DND-41 (cell line): ENCODE measurements around the gene NR1H3.

ENCODE experiments used
- ATAC-seq: fragments of 200-7000 bp; cut with Tn5 transposase; 3 replicates; pipeline ENCODE4 v1.9.1; 2021; ENCODE audit warnings: low read depth; ENCODE audit not compliant: insufficient read depth
- DNase-seq: peaks from one replicate; pipeline ENCODE4 v3.0.0-alpha.2; 2020
- H2AFZ ChIP-seq: 2 replicates; pipeline ENCODE4 v1.6.0; 2012; ENCODE audit warnings: low read depth, low read length
- H3K27ac ChIP-seq: 2 replicates; pipeline ENCODE4 v1.5.1; 2012; ENCODE audit warnings: low read length, inconsistent platforms
- H3K27me3 ChIP-seq: fragments of 200-600 bp; sonication (generic); 2 replicates; pipeline ENCODE4 v1.6.0; 2012; ENCODE audit warnings: low read length, mild to moderate bottlenecking, inconsistent platforms; ENCODE audit not compliant: insufficient read depth, poor library complexity
- H3K36me3 ChIP-seq: 2 replicates; pipeline ENCODE4 v1.5.1; 2012; ENCODE audit warnings: low read length, inconsistent platforms; ENCODE audit not compliant: insufficient read depth
- H3K4me1 ChIP-seq: 2 replicates; pipeline ENCODE4 v1.5.1; 2012; ENCODE audit warnings: mild to moderate bottlenecking, low read length; ENCODE audit not compliant: insufficient read depth
- H3K4me2 ChIP-seq: 2 replicates; pipeline ENCODE4 v1.6.0; 2012; ENCODE audit warnings: mild to moderate bottlenecking, moderate library complexity, low read length, inconsistent platforms; ENCODE audit not compliant: insufficient read depth
- H3K4me3 ChIP-seq, 2 experiments: fragments of 200-600 bp in 1 of 2; shearing (Covaris generic) in 1 of 2; 2 replicates each; pipeline ENCODE4 v1.5.1; 2012 to 2016; ENCODE audit warnings: inconsistent platforms in 2 of 2, low read length in 2 of 2, mild to moderate bottlenecking in 2 of 2, low read depth in 1 of 2, moderate library complexity in 1 of 2
- H3K79me2 ChIP-seq: 2 replicates; pipeline ENCODE4 v1.6.0; 2012; ENCODE audit warnings: low read length, inconsistent platforms; ENCODE audit not compliant: insufficient read depth
- H3K9ac ChIP-seq: 2 replicates; pipeline ENCODE4 v1.6.0; 2012; ENCODE audit warnings: low read depth, mild to moderate bottlenecking, inconsistent platforms, low read length, moderate library complexity
- H3K9me3 ChIP-seq: 2 replicates; pipeline ENCODE4 v1.5.1; 2012; ENCODE audit warnings: low read length, moderate library complexity, mild to moderate bottlenecking, inconsistent platforms; ENCODE audit not compliant: insufficient read depth, severe bottlenecking
- H4K20me1 ChIP-seq: 2 replicates; pipeline ENCODE4 v1.6.0; 2012; ENCODE audit warnings: low read length; ENCODE audit not compliant: insufficient read depth
- EZH2 ChIP-seq: IDR thresholded peaks from 3 replicates; pipeline ENCODE4 v1.6.1; 2012; ENCODE audit warnings: borderline replicate concordance, low read depth, mild to moderate bottlenecking, moderate library complexity, low read length, inconsistent platforms; ENCODE audit not compliant: severe bottlenecking
- TF ChIP-seq, protein P1 (sequence below): IDR thresholded peaks from 2 replicates; pipeline ENCODE4 v1.5.1; 2012; ENCODE audit warnings: borderline replicate concordance, low read length, moderate library complexity, mild to moderate bottlenecking; ENCODE audit not compliant: poor library complexity, severe bottlenecking; ENCODE audit errors: extremely low read depth

Gene NR1H3

GRCh38 chr11:47276923-47277322 is 19.1 kb downstream of the NR1H3 start:
- Histone ChIP-seq H3K4me2 (no peak overlapping the region), H4K20me1 (peaks cover 29% of the 10 kb centered on the region), H3K27ac (no peak overlapping the region), H3K27me3 (no peaks in the 10 kb centered on the region), H3K9ac (no peak overlapping the region), H2AFZ (no peak overlapping the region), H3K4me1 (peaks cover 9% of the 10 kb centered on the region), H3K9me3 (no peaks in the 10 kb centered on the region), H3K4me3 (no peak overlapping the region), H3K79me2 (peaks cover 32% of the 10 kb centered on the region), H3K36me3 (peaks cover 76% of the 10 kb centered on the region)
- DNase-seq (no peak), ATAC-seq (no peak)
- TF ChIP-seq EZH2, result no peak
- TF ChIP-seq, protein P1, sequence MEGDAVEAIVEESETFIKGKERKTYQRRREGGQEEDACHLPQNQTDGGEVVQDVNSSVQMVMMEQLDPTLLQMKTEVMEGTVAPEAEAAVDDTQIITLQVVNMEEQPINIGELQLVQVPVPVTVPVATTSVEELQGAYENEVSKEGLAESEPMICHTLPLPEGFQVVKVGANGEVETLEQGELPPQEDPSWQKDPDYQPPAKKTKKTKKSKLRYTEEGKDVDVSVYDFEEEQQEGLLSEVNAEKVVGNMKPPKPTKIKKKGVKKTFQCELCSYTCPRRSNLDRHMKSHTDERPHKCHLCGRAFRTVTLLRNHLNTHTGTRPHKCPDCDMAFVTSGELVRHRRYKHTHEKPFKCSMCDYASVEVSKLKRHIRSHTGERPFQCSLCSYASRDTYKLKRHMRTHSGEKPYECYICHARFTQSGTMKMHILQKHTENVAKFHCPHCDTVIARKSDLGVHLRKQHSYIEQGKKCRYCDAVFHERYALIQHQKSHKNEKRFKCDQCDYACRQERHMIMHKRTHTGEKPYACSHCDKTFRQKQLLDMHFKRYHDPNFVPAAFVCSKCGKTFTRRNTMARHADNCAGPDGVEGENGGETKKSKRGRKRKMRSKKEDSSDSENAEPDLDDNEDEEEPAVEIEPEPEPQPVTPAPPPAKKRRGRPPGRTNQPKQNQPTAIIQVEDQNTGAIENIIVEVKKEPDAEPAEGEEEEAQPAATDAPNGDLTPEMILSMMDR, result no peak

GRCh38 chr11:47278058-47278457 is 20.3 kb downstream of the NR1H3 start:
- Histone ChIP-seq H2AFZ (no peak overlapping the region), H3K79me2 (peaks cover 21% of the 10 kb centered on the region), H3K4me3 (no peak overlapping the region), H3K27ac (no peak overlapping the region), H3K27me3 (no peaks in the 10 kb centered on the region), H3K9me3 (no peaks in the 10 kb centered on the region), H3K4me1 (no peaks in the 10 kb centered on the region), H3K9ac (no peak overlapping the region), H4K20me1 (peaks cover 21% of the 10 kb centered on the region; the same call in 1 of the 2 replicates), H3K4me2 (no peak overlapping the region), H3K36me3 (peaks cover 86% of the 10 kb centered on the region)
- TF ChIP-seq EZH2, result no peak
- TF ChIP-seq, protein P1, result no peak
- ATAC-seq (no peak), DNase-seq (no peak)

GRCh38 chr11:47278769-47279168 is 21.0 kb downstream of the NR1H3 start:
- Histone ChIP-seq H2AFZ (no peak overlapping the region), H4K20me1 (peaks cover 17% of the 10 kb centered on the region; the same call in 1 of the 2 replicates), H3K4me3 (no peak overlapping the region), H3K4me2 (no peak overlapping the region), H3K27ac (no peak overlapping the region), H3K27me3 (no peaks in the 10 kb centered on the region), H3K9ac (no peak overlapping the region), H3K36me3 (peaks cover 93% of the 10 kb centered on the region), H3K4me1 (no peaks in the 10 kb centered on the region), H3K9me3 (no peaks in the 10 kb centered on the region), H3K79me2 (peaks cover 16% of the 10 kb centered on the region)
- TF ChIP-seq EZH2, result no peak
- TF ChIP-seq, protein P1, result no peak
- ATAC-seq, result no peak
- no peak for DNase-seq

DNA sequence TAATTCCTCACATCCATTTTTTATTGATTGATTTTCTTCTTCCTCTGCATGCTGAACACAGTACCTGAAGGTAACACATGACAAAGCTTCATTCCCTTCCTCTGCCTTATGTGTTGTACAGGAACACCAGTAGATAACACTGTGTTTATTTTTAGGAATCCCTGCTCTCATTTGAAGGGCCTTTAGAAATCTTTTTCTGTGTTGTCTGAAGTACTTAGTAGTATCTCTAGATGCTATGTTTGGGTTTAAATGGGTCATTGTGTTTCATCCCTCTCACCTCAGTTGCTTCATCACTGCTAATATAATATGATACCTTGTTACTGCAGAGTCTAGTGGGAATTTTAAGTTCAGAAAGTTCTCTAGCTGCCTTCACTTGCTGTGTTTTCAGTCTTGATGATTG is 22.3 kb downstream of the NR1H3 start:
- Histone ChIP-seq H3K79me2 (peaks cover 3% of the 10 kb centered on the region), H3K9ac (no peak overlapping the region), H4K20me1 (peaks cover 7% of the 10 kb centered on the region; the same call in 1 of the 2 replicates), H2AFZ (no peak overlapping the region), H3K9me3 (no peaks in the 10 kb centered on the region), H3K27ac (no peak overlapping the region), H3K4me2 (no peak overlapping the region), H3K4me3 (no peak overlapping the region), H3K36me3 (peaks cover 97% of the 10 kb centered on the region), H3K4me1 (no peaks in the 10 kb centered on the region), H3K27me3 (no peaks in the 10 kb centered on the region)
- ATAC-seq (no peak), DNase-seq (no peak)
- TF ChIP-seq, protein P1, result no peak
- no peak for TF ChIP-seq EZH2
